NCI-H146 treated with DMSO at 0.1 percent for 48 hours (cell line): Measurements from ENCODE around the gene GABRG3.
"Not testable (repeated sequence)": the region's sequence is repeated elsewhere in the genome, so short reads cannot be mapped to it uniquely, and the experiment has no call there.

Experiments
- DNase-seq: peaks from one replicate; lab custom pipeline; 2025; ENCODE audit not compliant: unreplicated experiment; lab: John Stamatoyannopoulos, UW

The GABRG3 gene

GRCh38 chr15:26985050-26985449, 14.1 kb downstream of the GABRG3 start:
- no peak for DNase-seq

- no peak for DNase-seq
These were observed 25.3 kb downstream of the GABRG3 start for GRCh38 chr15:26996250-26996649.

DNA sequence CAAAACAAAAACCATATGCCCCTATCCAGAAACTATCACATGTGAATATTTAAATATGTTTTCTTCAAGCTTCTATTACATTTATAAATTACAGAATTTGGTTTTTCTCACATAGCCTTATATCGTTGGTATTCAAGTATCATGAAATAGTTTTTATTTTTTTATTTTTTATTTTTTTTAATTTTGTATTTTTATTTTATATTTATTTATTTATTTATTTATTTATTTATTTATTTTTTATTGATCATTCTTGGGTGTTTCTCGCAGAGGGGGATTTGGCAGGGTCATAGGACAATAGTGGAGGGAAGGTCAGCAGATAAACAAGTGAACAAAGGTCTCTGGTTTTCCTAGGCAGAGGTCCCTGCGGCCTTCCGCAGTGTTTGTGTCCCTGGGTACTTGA, 32.0 kb downstream of the GABRG3 start:
- not testable (repeated sequence) for DNase-seq

- DNase-seq, result not testable (repeated sequence)
These were observed 33.2 kb downstream of the GABRG3 start for GRCh38 chr15:27004226-27004625.

GRCh38 chr15:27017168-27017809, 46.3 kb downstream of the GABRG3 start:
- peak; percentile 2 for DNase-seq

DNA sequence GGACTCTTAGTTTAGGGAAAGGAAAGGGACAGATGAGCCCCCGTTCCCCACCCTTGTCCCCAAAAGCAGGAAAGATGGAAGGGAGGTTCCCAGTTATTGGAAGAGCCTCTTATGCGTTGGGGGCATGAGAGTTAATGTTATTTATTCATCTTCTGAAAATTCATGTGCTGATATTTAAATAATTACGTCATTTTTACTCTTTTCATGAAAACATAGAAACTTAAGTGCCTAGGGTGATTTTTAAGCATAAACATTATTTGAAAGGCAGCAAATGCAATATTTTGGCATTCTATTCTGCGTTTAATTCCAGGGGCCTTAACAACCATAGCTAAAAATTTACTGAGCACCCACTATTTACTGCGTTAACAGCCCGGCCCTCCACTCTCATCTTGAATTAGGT, 48.7 kb downstream of the GABRG3 start:
- no peak for DNase-seq

- DNase-seq, result no peak
These were observed 54.5 kb downstream of the GABRG3 start for GRCh38 chr15:27025481-27025966.

DNA sequence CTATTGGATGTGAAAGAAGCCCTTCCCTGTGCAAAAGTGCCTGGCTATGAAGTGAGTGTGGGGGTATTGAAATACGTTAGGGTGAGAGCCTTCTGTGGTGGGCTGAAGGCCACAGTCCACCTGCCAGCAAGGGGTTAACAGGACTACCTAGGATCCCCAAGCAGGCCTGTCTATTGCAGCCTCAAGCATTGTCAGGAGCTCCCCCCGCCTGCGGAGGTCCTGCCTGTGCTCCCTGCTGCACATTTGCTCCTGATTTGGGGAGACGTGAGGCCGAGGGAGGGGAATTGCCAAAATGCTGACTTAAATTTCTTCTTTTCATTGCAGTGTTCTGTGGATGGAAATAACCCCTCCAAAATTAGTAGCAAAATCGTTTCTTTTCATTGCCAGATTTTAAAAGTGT, 56.2 kb downstream of the GABRG3 start:
- DNase-seq, result no peak

DNA sequence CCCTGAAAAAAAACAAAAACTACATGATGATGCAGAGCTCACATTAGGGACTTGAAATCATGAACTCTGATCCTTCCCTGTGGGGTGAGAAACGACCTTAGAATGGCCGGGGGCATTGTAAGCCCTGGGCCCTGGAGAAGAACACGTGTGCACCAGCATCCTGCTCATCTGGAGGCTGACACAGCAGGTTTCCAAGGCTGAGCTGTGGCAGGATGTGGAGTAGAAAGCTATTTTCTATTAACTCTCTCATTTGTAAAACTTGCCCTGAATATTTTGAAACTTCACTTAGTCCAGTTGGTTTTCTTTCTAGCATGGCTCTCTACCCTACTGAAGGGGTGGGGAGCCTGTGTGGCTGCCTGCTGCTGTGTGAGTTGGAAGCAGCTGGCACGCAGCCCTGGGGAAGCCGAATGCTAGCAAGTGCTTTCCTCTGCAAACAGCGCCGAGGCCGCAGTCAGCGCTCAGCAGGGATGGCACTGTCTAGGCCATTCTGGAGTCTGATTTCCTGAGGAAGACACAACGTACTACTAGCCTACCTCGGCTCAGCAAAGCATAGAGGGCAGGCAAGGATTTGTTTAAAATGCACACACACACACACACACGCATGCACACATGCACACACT, 58.0 kb downstream of the GABRG3 start:
- no peak for DNase-seq

GRCh38 chr15:27036210-27036609, 65.2 kb downstream of the GABRG3 start:
- DNase-seq, result no peak

- no peak for DNase-seq
These were observed 66.5 kb downstream of the GABRG3 start for GRCh38 chr15:27037501-27037900.

- DNase-seq, result no peak
These were observed 68.2 kb downstream of the GABRG3 start for GRCh38 chr15:27039152-27039551.

DNA sequence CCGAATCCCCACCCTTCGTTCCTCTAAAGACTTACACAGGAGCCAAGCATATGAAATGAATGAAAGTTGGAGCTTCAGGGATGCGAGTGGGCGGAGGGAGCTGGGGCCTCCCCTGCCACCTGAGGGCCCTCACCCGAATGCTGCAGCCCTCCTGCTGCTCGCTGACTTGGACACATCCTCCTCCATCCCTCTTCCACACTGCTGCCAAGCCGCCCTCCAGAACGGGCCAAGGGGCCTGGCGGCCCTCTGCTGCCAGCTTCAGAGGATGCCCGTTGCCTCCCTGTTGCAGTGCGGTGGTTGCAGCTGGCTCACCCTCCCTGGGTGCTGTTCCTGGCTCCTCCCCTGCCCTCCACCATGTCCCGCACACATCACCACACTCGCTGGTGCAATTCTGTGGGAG, 71.2 kb downstream of the GABRG3 start:
- no peak for DNase-seq

GRCh38 chr15:27042646-27043045, 71.7 kb downstream of the GABRG3 start:
- no peak for DNase-seq

DNA sequence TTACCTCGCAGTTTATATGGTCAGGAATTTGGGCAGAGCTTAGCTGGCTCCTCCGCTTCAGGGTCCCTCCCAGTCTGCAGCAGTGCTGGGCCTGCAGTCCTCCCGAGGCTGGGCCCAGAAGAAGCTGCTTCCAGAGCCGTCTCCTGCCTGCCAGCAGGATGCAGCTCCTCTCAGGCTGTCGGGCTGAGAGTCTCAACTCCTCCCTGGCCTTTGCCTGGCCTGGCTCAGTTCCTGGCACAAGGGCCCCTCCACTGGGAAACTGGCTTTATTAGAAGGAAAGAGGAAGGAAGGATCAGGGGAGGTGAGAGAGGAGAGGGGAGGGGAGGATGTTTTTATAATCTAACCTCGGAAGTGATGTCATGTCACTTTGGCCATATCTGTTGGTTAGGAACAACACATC, 72.8 kb downstream of the GABRG3 start:
- no peak for DNase-seq

GRCh38 chr15:27045796-27046195, 74.8 kb downstream of the GABRG3 start:
- no peak for DNase-seq

DNA sequence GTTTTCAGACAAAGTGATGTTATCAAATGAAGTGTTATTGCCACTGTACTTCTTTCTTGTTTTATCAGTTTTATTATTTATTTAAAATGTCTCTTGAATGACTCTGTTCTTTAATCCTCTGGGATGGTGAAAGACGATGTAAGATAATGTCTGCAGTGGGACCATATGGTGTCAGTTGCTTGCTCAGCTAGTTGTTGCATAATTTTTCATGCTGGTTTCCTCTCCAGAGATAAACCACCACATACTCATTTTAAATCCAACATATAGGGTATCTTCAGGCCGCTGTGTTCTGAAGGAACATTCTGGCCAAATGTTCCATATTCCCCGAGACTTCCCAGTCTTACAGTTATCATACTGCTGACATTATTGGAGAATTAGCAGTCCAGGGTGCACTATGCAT, 75.9 kb downstream of the GABRG3 start:
- DNase-seq, result no peak

DNA sequence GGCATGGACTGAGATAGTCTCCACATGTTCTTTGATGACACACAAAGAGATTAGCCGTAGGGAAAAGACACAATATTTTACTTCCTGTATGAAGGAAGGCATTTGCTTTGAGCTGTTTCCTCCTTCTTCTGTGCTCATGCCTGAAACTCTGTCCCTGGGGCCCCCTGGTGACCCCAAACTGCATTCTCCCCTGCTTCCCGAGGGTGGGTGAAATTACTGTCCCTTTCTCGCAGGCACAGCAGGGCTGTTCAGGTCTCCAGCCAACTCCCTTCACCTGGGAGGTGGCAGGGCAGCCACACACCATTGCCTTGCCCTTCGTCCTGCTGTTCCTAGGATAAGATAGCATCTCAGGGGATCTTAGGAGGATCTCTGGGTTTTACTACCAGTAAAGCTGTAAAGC, 79.2 kb downstream of the GABRG3 start:
- DNase-seq, result no peak

DNA sequence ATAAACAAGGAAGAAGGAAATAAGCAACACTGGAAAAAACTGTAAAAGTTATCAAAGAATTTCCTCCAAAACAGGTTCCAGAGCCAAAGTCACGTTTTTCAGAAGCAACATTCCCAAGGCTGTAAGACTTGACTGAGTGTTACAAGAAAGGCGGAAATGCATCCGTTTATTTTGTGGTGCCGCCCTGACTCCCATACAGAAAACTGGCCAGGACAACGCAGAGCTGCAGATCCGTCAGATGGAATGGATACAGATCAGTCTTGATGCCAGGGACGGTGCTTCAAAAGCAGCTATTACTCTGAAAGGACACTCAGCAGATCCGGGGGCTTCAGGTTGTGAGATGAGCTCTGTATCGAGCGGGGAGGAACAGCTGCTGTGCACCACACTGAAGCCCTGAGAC, 83.4 kb downstream of the GABRG3 start:
- DNase-seq, result no peak

GRCh38 chr15:27057904-27058645, 87.1 kb downstream of the GABRG3 start:
- DNase-seq, result no peak

GRCh38 chr15:27058939-27059338, 88.0 kb downstream of the GABRG3 start:
- no peak for DNase-seq

GRCh38 chr15:27059610-27060202, 88.7 kb downstream of the GABRG3 start:
- DNase-seq, result peak; percentile 0
